Panc1 (cell line): ENCODE data around the gene NEK2.
"Not testable (repeated sequence)": the region's sequence is repeated elsewhere in the genome, so short reads cannot be mapped to it uniquely, and the experiment has no call there.

ENCODE experiments used
- CTCF ChIP-seq: fragments of 450-650 bp; IDR thresholded peaks from 2 replicates; pipeline ENCODE4 v1.5.1; 2017; ENCODE audit warnings: mild to moderate bottlenecking
- REST ChIP-seq, 2 experiments: IDR thresholded peaks; 2 replicates each; pipeline ENCODE4 v1.6.1; 2011 to 2012; ENCODE audit warnings: low read depth in 2 of 2, control low read depth in 1 of 2, low read length in 1 of 2, mild to moderate bottlenecking in 1 of 2, moderate library complexity in 1 of 2; ENCODE audit not compliant: insufficient read depth in 1 of 2

- TF ChIP-seq REST (IDR thresholded peaks at IDR 0.05; ENCODE audit: insufficient read depth in 1 of 2, low read depth in 2 of 2, low read length in 1 of 2); CTCF: not testable (repeated sequence)
These were observed 29.8 kb downstream of the NEK2 start for GRCh38 chr1:211645601-211646000.
